AG09319 (cell line): Measurements from ENCODE around the gene NCR3LG1.
A peak's percentile ranks its signal among the peaks of the same experiment; 100 is the strongest.

ENCODE experiments used
- DNase-seq: peaks from one replicate; pipeline ENCODE4 v3.0.0-alpha.2; 2010; ENCODE audit warnings: low read depth; ENCODE audit errors: extremely low read depth
- TF ChIP-seq, protein P1 (sequence below): IDR thresholded peaks from 2 replicates; pipeline ENCODE4 v1.5.1; 2011; ENCODE audit warnings: low read depth, mild to moderate bottlenecking, inconsistent platforms, low read length, moderate library complexity

The NCR3LG1 gene

DNA sequence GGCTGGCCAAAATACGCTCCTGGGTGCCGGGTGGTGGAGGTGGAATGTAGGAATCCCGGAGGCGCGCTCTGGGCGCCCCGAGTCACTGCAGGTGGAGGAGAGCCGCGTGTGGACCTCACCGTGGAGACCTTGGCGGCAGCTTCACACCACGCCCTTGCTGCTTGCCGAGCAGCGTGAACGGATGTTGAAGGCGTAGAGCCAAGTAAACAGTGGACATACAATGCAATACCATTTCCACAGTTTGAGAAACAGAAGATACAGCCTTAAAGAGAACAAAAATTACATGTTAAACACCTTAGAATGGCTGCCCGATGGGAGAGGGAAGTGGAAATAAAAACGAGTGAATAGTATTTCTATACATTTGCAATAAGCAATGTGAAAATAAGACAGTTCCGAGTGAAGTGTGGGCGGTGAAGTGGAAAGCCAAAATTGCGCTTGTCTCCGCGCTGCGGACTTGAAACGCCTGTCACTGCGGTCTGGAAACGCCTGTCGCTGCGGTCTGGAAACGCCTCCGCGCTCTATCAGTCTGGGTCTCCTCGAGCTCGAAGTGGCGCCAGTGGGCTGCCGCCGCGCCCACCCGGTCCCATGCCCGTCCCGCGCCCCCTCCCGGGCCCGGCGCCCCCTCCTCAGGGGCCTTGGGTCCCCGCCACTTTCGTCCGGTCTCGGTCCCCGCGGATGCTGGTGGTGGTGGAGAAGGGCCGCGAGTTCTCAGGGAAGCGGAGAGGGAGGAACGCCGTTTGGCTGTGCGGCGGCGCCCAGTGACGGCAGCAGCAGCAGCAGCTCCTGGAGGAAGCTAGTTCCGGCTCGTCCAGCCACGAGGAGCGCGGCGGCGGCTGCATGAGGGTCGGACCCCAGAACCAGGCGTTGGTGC, 1.6 kb downstream of the NCR3LG1 start:
- TF ChIP-seq, protein P1, sequence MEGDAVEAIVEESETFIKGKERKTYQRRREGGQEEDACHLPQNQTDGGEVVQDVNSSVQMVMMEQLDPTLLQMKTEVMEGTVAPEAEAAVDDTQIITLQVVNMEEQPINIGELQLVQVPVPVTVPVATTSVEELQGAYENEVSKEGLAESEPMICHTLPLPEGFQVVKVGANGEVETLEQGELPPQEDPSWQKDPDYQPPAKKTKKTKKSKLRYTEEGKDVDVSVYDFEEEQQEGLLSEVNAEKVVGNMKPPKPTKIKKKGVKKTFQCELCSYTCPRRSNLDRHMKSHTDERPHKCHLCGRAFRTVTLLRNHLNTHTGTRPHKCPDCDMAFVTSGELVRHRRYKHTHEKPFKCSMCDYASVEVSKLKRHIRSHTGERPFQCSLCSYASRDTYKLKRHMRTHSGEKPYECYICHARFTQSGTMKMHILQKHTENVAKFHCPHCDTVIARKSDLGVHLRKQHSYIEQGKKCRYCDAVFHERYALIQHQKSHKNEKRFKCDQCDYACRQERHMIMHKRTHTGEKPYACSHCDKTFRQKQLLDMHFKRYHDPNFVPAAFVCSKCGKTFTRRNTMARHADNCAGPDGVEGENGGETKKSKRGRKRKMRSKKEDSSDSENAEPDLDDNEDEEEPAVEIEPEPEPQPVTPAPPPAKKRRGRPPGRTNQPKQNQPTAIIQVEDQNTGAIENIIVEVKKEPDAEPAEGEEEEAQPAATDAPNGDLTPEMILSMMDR: no peak

DNA sequence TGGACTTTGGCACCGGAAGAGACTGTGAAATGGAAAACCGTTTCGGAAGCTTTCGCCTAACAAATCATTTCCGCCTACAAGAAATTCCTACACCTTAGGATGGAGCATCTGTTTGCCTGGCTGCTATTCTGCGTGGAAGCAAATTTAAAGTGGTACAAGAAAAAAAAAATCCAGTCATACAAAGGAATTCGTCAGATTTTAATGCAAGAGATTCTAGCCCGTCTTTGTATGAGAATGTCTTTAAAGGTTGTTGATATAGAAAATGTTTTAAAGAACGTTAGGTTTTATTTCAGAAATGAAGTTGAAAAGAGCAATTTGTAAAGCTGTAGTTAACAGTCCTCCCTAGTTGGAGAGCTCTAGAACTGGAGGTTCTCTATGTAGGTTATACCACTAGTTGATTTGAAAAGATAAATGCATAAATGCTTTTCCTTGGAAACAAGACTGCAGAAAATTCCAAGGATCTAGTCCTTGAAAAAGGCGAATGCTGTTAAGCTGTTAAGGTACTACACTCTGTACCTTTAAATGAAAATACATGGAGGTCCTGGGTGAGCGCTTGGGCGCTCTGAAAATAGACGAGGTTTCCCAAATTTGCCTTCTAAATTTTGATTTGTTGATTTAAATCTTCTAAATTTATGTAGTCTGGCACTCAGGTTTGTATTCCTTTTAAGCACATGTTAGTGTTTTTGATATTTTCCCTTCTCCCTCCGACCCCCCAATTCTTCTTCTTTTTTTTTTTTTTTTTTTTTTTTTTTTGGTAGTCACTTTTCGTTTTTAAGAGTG, 2.4 kb downstream of the NCR3LG1 start:
- TF ChIP-seq, protein P1: no peak
- no peak for DNase-seq

More for the DNA sequence above, 1.6 kb downstream of the NCR3LG1 start:
- DNase-seq: no peak

DNA sequence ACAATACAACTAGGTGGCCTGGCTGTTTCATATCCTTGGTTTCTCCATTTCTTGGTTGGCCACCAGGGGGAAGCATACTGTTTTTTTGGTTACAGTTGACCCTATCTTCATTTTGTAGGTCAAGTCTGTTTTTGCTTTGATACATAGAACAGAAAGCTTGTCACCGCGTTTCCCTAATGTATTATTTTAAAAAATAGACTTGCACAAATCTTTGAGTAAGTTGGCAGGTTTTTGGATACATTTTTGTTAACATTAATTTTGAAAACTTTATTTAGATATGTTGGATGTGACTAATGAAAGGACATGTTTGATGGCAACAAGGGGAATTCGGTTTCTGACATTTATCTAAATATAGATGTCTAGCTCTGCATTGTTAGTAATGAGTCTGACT, 3.0 kb downstream of the NCR3LG1 start:
- TF ChIP-seq, protein P1: peak; percentile 70
- DNase-seq: no peak

DNA sequence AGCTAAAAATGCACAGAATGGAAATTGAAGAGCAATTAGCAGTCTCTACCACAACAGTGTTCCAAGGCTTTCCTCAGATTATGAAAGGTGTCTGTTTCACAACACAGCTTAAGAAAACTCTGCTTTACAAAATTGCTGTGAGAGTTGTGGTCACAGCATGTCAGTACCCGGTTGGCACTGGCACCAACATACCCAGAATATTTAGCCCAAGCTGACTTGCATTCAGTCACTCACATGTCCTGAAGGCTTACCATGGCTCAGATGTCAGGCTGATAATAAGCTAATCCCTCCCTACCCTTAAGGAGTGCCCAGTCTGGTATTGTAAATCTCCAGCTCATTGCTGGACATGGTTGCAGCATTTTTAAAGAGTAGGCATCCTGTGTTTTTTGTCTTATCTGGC, 14.9 kb downstream of the NCR3LG1 start:
- DNase-seq: no peak
- TF ChIP-seq, protein P1: no peak

DNA sequence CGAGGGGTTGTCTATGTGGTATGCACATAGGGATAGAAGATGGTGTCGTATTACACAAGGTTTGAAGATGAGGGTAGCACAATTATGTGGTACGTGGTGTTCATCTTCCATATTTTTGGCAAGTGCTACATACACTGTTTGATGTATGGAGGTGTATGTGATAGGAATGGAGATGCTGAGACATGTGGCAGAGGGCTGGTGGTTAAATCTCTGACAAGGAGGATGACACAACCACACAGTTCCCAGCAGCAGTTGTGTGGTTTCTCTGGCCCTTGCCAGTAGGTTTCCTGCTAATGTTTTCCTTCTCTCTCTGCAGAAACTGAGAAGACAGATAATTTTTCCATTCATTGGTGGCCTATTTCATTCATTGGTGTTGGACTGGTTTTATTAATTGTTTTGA, 17.0 kb downstream of the NCR3LG1 start:
- no peak for DNase-seq
- TF ChIP-seq, protein P1: no peak

DNA sequence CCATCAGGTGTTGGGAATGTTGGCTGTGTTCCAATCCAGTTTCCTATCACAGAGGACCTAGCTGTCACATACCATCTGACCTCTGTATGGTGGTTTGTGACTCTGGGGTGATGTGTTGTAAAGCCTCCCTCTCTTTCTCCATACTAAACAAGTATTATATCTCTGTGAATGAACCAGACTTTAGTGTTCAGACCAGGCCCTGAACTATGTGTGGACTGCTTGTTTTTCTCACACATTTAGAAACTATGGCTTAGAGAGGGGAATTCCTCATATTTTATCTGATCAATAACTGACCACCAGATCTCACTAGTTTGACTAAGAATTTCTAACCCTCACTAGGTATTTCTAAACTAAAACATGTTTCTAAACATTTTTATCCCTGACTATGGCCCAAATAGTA, 17.5 kb downstream of the NCR3LG1 start:
- no peak for DNase-seq
- TF ChIP-seq, protein P1: no peak

DNA sequence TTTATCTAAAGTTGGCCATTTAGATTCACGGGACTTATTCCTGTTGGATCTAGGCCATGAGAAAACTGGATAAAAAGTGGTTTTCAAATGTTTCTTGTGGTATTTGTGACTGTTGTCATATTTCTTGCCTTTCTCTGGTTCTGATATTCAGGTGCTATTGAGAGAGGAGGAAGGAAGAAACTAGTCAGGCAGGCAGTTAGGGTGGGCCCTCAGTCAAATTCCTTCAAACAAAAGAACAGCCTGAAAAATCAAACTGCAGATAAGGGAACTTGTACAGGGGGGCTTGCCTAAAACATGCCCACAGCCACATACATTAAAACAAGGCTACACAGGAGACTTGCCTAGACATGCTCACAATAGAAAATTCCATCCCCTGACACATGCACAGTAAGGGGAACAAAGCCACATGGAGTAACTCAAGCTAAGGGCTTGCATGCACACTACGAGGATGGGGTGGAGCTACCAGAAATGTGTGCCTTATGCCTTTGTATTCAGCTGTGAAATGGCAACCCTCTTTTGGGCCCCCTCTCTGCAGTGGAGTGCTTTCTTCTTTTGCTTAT, 18.2 kb downstream of the NCR3LG1 start:
- TF ChIP-seq, protein P1: no peak
- DNase-seq: no peak
